ENCODE data around the gene MPZL3.

- no peak for TF ChIP-seq CTCF (IDR thresholded peaks at IDR 0.05)
- no peak for TF ChIP-seq POLR2A (IDR thresholded peaks at IDR 0.05)
Observed at GRCh38 chr11:118221419-118221818, 30.7 kb downstream of the MPZL3 start.

Data from adrenal gland (tissue), 5 donors.